Adrenal gland (tissue), 12 donors: Measurements from ENCODE around the gene DNM1. TPM values are rescaled to one million over a fixed set of nuclear protein-coding genes. Genes with fewer than 3 reads are reported as not detected.
"Not testable (repeated sequence)": the region's sequence is repeated elsewhere in the genome, so short reads cannot be mapped to it uniquely, and the experiment has no call there.

Experiments
- DNase-seq, 7 donors: peaks; one replicate each; pipeline ENCODE4 v3.0.0-alpha.2; 2019 to 2020
- H3K27ac ChIP-seq, 5 donors: fragments of 200-600 bp; sonication (generic) in 4 of 5; 1 replicate in 3 of 5; 2 replicates in 2 of 5; pipeline versions ENCODE4 v1.5.1 to v1.8.0; 2016 to 2020; ENCODE audit warnings: mild to moderate bottlenecking in 1 of 5
- H3K27me3 ChIP-seq: fragments of 200-600 bp; 2 replicates; pipeline ENCODE4 v1.8.0; 2021
- H3K36me3 ChIP-seq, 2 donors: fragments of 200-600 bp; replicated peaks in 1 of 2; 1 replicate in 1 of 2; 2 replicates in 1 of 2; pipeline versions ENCODE4 v1.5.1 to v1.8.0; 2018 to 2022
- H3K4me1 ChIP-seq, 2 donors: fragments of 200-600 bp; replicated peaks in 1 of 2; 1 replicate in 1 of 2; 2 replicates in 1 of 2; pipeline versions ENCODE4 v1.5.1 to v1.8.0; 2018 to 2021
- H3K4me3 ChIP-seq, 4 donors: fragments of 200-600 bp; sonication (generic) in 3 of 4; one replicate each; pipeline ENCODE4 v1.5.1; 2016 to 2018
- H3K9me3 ChIP-seq, 3 donors: fragments of 200-600 bp; sonication (generic) in 1 of 3; replicated peaks in 1 of 3; 1 replicate in 2 of 3; 2 replicates in 1 of 3; pipeline versions ENCODE4 v1.5.1 to v1.8.0; 2016 to 2021
- POLR2A ChIP-seq, 2 donors: fragments of 450-650 bp; IDR thresholded peaks; one replicate each; pipeline ENCODE4 v1.6.1; 2017; ENCODE audit warnings: antibody characterized with exemption in 2 of 2, mild to moderate bottlenecking in 2 of 2, moderate library complexity in 1 of 2
- WGBS, 4 donors: extraction: QIAGEN DNeasy Blood & Tissue Kit in 2 of 4; methylation state at CpG; one replicate each; pipeline versions ENCODE4 v1.1.5 to v1.1.7; 2013 to 2017; 5-methylcytosine and 5-hydroxymethylcytosine counted together
- intact Hi-C, 2 donors: fragments of 100-400 bp; cut with DNase I; formaldehyde crosslinking; loops; one replicate each; pipeline versions ENCODE4 v1.14.1 to v1.15.0; 2022 to 2023
- polyA plus RNA-seq, 3 donors: library from polyadenylated mRNA; stranded (reverse); fragments of 200-250 nt in 2 of 3; fragments of 350-450 nt in 1 of 3; fragmentation: Illumina TruSeq in 1 of 3; extraction: RNeasy Lipid Tissue Mini Kit (QIAGEN cat#74804) in 1 of 3; gene quantifications; one replicate each; pipeline ENCODE4 v1.2.3, GENCODE V29; 2013 to 2014
- total RNA-seq, 9 donors: library from RNA; depleted of rRNA in 4 of 9; stranded (reverse); fragments of >200 nt in 4 of 9; fragments of 120-200 nt in 1 of 9; fragmentation: NEBNext Ultra II Directional in 1 of 9; extraction: Animal tissue kit (Norgen Biotek cat#: 25700) in 1 of 9; gene quantifications; one replicate each; pipeline versions ENCODE4 v1.1.0 to v1.2.4, GENCODE V29; 2013 to 2023
- TF ChIP-seq, protein P1 (sequence below), 6 experiments: fragments of 450-650 bp in 4 of 6; fragments of 200-600 bp in 2 of 6; sonication (generic) in 1 of 6; IDR thresholded peaks; 1 replicate in 5 of 6; 2 replicates in 1 of 6; pipeline versions ENCODE4 v1.5.1 to v1.8.0; 2016 to 2021; ENCODE audit warnings: antibody characterized with exemption in 6 of 6, mild to moderate bottlenecking in 2 of 6, moderate library complexity in 1 of 6
- donor health status: healthy with polysubstance abuse.
- donor health status: Bipolar disorder and iron deficiency.
- donor health status: DM: yes; HTN: yes; CAD: no.
- donor health status: DM: no; HTN: no; CAD: no.
- donor health status: DM: no; HTN: no; CAD: no.
- donor health status: DM: yes; HTN: yes; CAD: no.

DNM1 gene
- total and polyA plus RNA-seq, 12 donors, result 2.4 to 44.3 (median 12.2) TPM

DNA sequence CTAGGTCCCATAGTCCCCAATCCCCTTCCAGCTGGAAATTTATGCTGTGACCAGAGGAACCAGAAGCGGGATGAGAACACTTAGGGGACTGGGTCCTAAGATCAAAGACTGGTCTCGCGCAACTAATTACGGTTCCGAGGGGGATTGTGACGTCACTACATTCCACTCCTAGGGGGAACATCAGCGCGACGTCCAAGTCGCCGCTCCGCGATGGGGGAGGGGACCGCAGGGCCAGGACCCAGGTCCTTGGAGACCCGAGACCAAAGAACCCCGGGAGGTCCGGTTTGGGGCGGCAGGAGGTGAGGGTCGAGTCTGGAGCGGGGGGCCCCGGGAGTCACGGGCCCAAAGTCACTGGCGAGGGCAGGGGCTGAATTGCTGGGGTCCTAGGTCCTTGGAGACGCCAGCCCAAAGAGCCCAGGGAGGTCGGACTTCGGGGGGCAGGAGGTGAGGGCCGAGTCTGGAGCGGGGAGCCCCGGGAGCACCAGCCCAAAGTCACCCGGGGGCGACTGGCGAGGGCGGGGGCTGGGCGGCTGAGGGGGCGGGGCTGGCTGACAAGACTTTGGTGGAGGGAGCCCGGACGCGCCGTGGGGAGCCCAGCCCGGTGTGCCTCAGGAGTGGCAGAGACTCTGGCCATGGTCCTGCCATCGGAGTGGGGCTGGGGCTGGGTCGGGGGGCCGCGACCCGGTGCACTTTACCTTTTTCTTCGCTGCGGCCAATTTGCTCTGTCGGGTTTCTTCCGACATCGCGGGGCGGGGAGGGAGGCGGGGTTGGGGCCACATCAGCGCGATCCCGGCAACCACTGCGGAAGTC lies 72.2 kb downstream of the DNM1 start, which contains the start of gene GOLGA2:
Gene GOLGA2, minus strand, starts transcription at position 810 of the 810 bp plus-strand sequence. Its CDS starts 31 bp downstream, at position 779.
- Histone ChIP-seq H3K36me3 (peaks cover 0 to 33% of the 10 kb centered on the region in 2 donors), H3K4me1 (peaks cover 11 to 25% of the 10 kb centered on the region in 2 donors), H3K4me3 (peak within 1 kb of the TSS; percentile 48 to 92 (median 74)), H3K27ac (peak within 1 kb of the TSS; percentile 6 to 95 (median 75)), H3K9me3 (no peaks in the 10 kb centered on the region), H3K27me3 (no peaks in the 10 kb centered on the region)
- peak in 1 of 2 donors; percentile 17 for TF ChIP-seq POLR2A (IDR thresholded peaks at IDR 0.05)
- TF ChIP-seq, protein P1, sequence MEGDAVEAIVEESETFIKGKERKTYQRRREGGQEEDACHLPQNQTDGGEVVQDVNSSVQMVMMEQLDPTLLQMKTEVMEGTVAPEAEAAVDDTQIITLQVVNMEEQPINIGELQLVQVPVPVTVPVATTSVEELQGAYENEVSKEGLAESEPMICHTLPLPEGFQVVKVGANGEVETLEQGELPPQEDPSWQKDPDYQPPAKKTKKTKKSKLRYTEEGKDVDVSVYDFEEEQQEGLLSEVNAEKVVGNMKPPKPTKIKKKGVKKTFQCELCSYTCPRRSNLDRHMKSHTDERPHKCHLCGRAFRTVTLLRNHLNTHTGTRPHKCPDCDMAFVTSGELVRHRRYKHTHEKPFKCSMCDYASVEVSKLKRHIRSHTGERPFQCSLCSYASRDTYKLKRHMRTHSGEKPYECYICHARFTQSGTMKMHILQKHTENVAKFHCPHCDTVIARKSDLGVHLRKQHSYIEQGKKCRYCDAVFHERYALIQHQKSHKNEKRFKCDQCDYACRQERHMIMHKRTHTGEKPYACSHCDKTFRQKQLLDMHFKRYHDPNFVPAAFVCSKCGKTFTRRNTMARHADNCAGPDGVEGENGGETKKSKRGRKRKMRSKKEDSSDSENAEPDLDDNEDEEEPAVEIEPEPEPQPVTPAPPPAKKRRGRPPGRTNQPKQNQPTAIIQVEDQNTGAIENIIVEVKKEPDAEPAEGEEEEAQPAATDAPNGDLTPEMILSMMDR (IDR thresholded peaks at IDR 0.05), result no peak
- peak; percentile 40 to 75 (median 50) for DNase-seq
- intact Hi-C loops, result no loop called here
- 0 to 1% (median 1%) methylated on average over 17 to 56 of the region's 57 CpGs for WGBS, 4 donors

DNA sequence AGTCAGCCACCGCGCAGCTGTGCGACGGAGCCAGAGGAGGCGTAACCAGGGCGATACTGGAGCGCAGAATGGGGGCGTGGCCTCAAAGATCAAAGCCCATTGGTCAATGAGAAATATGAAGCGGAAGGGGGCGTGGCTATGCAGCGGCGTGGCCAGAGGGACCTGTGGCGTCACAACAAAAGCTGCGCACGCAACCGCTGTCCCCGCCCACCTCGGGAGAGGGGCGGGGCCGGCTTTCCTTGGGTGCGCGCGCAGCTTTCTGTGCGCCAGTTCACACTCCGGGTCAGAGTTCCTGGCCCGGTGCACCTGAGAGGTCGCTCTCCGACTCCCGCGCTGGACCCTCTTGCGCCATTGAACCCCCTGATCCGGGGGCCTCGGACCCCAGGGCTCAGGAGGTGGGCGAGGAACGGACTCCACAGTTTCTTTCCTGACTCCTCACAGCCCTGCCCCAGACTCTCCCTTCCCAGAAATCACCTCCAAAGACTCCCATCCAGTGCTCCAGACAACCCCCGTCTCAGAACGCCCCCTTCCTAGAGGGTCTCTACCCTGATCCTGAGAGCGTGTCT lies 72.9 kb downstream of the DNM1 start, which contains the start of gene SWI5:
Gene SWI5, plus strand, starts transcription at position 269 of the 566 bp plus-strand sequence.
- peak within 1 kb of the TSS; percentile 6 to 95 (median 75) for H3K27ac ChIP-seq
- 0 to 2% (median 0%) methylated on average over 10 to 38 of the region's 38 CpGs for WGBS, 4 donors

DNA sequence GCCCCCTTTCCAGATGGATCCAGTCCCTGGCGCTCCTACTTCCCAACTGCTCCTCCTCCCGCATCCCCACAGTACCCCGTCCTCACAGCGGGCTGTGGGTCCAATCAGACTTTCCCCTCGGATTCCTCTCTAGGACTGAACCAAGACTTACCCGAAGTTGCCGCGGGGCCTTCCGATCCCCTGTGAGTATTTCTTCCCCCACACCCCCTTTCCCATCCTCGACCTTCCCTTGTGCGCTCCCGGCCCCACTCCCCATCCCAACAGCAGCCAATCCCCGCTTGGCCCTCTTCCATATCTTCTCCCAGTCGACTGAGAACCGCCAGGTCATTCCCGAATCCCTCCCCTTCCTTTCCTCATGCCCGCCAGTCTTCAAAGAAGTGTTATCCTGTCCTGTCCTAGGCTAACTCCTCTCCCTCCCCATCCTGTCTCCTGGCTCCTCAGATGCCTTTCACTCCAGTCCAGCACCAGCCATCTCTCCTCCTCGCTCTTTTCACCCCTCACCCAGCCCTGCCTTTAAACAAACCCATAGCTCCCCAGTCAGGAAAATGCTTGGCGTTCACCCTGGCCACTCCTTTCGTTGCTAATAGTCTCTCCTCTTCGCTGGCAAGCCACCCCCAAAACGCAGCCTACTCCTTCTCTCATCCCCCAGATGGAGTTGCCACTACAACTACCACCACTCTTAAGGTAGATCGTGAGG lies 73.5 kb downstream of the DNM1 start:
- TF ChIP-seq, protein P1 (IDR thresholded peaks at IDR 0.05), result no peak
- TF ChIP-seq POLR2A (IDR thresholded peaks at IDR 0.05), result no peak
- intact Hi-C loops, result no loop called here
- peak; percentile 42 to 68 (median 46) for DNase-seq
- Histone ChIP-seq H3K27ac (peak overlapping the region; percentile 6 to 81 (median 67)), H3K27me3 (no peaks in the 10 kb centered on the region), H3K36me3 (peaks cover 0 to 22% of the 10 kb centered on the region in 2 donors), H3K9me3 (no peaks in the 10 kb centered on the region), H3K4me3 (peak overlapping the region in 3 of 4 donors; percentile 63 to 92 (median 79)), H3K4me1 (peaks cover 11 to 25% of the 10 kb centered on the region in 2 donors)
- WGBS, 4 donors, result 6 to 12% (median 11%) methylated on average over 23 of the region's 23 CpGs

More for the DNA sequence above, 72.9 kb downstream of the DNM1 start, which contains the start of gene SWI5:
- TF ChIP-seq POLR2A (IDR thresholded peaks at IDR 0.05), result peak; percentile 66 to 72
- TF ChIP-seq, protein P1 (IDR thresholded peaks at IDR 0.05), result no peak
- H3K4me3 ChIP-seq, result peak within 1 kb of the TSS; percentile 48 to 92 (median 74)
- H3K9me3 ChIP-seq, result no peaks in the 10 kb centered on the region
- intact Hi-C loops, result no loop called here
- peaks cover 11 to 25% of the 10 kb centered on the region in 2 donors for H3K4me1 ChIP-seq
- DNase-seq, result peak; percentile 100
- no peaks in the 10 kb centered on the region for H3K27me3 ChIP-seq
- H3K36me3 ChIP-seq, result peaks cover 0 to 28% of the 10 kb centered on the region in 2 donors

DNA sequence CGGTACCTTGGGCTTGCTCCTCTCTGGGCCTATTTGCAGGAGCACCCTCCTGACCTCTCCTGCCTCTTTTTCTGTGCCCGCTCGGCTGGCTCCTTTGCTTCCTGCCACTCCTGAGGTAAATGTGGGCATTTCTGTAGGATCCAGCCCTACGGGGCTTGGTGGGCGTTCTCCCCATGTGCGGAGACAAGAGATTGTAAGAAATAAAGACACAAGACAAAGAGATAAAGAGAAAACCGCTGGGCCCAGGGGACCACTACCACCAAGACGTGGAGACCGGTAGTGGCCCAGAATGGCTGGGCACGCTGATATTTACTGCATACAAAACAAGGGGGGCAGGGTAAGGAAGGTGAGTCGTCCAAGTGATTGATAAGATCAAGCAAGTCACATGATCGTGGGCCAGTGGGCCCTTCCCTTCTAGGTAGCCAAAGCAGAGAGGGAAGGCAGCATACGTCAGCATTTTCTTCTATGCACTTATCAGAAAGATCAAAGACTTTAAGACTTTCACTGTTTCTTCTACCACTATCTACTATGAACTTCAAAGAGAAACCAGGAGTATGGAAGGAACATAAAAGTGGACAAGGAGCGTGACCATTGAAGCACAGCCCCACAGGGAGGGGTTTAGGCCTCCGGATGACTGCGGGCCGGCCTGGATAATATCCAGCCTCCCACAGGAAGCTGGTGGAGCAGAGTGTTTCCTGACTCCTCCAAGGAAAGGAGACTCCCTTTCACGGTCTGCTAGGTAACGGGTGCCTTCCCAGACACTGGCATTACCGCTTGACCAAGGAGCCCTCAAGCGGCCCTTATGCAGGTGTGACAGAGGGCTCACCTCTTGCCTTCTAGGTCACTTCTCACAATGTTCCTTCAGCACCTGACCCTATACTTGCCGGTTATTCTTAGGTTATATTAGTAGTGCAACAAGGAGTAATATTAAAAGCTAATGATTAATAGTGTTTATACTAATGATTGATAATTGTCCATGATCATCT lies 76.2 kb downstream of the DNM1 start:
- H3K9me3 ChIP-seq, intact Hi-C loops, H3K36me3 ChIP-seq, H3K27me3 ChIP-seq, H3K4me3 ChIP-seq: not testable (repeated sequence)
- DNase-seq, result peak in 1 of 7 donors; percentile 42
- peaks cover 7 to 19% of the 10 kb centered on the region in 2 donors for H3K4me1 ChIP-seq
- WGBS, 4 donors, result 65 to 77% (median 71%) methylated on average over 21 to 22 of the region's 22 CpGs
- peak overlapping the region in 1 of 5 donors; percentile 40 for H3K27ac ChIP-seq
